IPS DF 4.7 (cell line): ENCODE data around the gene BUB1B.
"Not testable (repeated sequence)": the region's sequence is repeated elsewhere in the genome, so short reads cannot be mapped to it uniquely, and the experiment has no call there.

Experiments
- DNase-seq: peaks from one replicate; pipeline ENCODE4 v3.0.0-alpha.2; 2013; ENCODE audit warnings: low spot score; ENCODE audit errors: extremely low read depth

The BUB1B gene

GRCh38 chr15:40160689-40161688 lies at the start of gene BUB1B:
TSS of gene BUB1B (plus strand) at chr15:40161069. CDS start at chr15:40161221, 152 bp downstream.
- peak; percentile 98 for DNase-seq

- no peak for DNase-seq
These were observed 49.0 kb upstream of the BUB1B start for GRCh38 chr15:40111888-40112287.

GRCh38 chr15:40112789-40113188 lies 48.1 kb upstream of the BUB1B start:
- DNase-seq, result no peak

- DNase-seq, result no peak
These were observed 46.7 kb upstream of the BUB1B start for GRCh38 chr15:40114218-40114617.

- DNase-seq, result not testable (repeated sequence)
These were observed 45.8 kb upstream of the BUB1B start for GRCh38 chr15:40115106-40115505.

- DNase-seq, result no peak
These were observed 45.2 kb upstream of the BUB1B start for GRCh38 chr15:40115670-40116093.

GRCh38 chr15:40118473-40118872 lies 42.4 kb upstream of the BUB1B start:
- DNase-seq, result no peak

GRCh38 chr15:40121911-40122638 lies 38.8 kb upstream of the BUB1B start:
- DNase-seq, result no peak

GRCh38 chr15:40122989-40123388 lies 37.9 kb upstream of the BUB1B start:
- not testable (repeated sequence) for DNase-seq

- not testable (repeated sequence) for DNase-seq
These were observed 37.0 kb upstream of the BUB1B start for GRCh38 chr15:40123863-40124262.

GRCh38 chr15:40124333-40124732 lies 36.5 kb upstream of the BUB1B start:
- DNase-seq, result not testable (repeated sequence)

GRCh38 chr15:40124807-40125285 lies 36.0 kb upstream of the BUB1B start:
- not testable (repeated sequence) for DNase-seq

GRCh38 chr15:40125950-40126349 lies 34.9 kb upstream of the BUB1B start:
- no peak for DNase-seq

GRCh38 chr15:40128766-40129660 lies 31.9 kb upstream of the BUB1B start:
- no peak for DNase-seq

GRCh38 chr15:40130118-40130517 lies 30.8 kb upstream of the BUB1B start:
- DNase-seq, result no peak

- no peak for DNase-seq
These were observed 29.9 kb upstream of the BUB1B start for GRCh38 chr15:40130799-40131502.

- DNase-seq, result no peak
These were observed 27.3 kb upstream of the BUB1B start for GRCh38 chr15:40133544-40133943.

- no peak for DNase-seq
These were observed 26.0 kb upstream of the BUB1B start for GRCh38 chr15:40134885-40135284.

- DNase-seq, result not testable (repeated sequence)
These were observed 24.9 kb upstream of the BUB1B start for GRCh38 chr15:40135846-40136450.
